ENCODE data around the gene SRSF4.
"Not testable (repeated sequence)": the region's sequence is repeated elsewhere in the genome, so short reads cannot be mapped to it uniquely, and the experiment has no call there.

Gene SRSF4

DNA sequence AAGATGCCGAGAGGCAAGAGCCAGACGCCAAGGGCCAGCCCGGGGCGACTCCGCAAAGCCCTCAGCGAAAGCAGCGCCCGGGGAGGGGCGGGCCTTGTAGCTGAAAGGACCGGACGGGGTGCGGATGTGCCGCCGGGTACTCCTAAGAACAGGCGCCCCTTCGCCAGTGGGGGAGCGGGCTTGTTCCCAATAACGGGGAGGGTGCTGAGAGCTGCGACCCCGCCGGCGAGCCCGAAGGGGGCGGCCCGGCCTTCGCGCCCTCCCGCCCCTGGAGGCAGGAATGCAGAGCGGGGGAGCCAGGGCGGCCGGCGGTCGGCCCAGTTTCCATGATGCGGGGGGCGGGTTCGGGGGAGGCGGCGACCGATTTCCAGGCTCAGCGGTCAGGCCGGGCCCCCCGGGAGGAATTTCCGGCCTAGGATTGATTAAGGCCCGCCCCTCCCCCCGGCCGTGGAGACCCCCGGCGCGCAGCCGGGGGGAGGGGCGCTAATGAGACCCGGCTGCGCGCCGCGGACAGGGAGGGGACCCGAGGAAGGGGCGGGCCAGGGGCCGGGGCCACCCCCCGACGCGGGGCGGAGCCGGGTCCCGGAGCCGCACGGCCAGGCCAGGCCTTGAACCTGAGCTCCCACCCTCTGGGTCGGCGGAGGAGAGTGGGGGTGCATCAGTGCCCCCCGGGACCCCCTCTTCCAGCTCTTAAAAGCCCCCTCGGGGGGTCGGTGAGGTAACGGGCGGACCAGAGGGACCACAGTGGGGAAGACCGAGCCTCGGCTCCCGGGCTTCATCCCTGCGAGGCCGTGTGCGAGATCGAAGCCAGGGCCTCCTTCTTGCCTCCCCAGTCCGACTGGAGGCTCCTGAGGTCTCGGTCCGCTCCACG, 57.1 kb downstream of the SRSF4 start:
- peak; percentile 81 for DNase-seq (ENCODE audit: low read depth)

DNA sequence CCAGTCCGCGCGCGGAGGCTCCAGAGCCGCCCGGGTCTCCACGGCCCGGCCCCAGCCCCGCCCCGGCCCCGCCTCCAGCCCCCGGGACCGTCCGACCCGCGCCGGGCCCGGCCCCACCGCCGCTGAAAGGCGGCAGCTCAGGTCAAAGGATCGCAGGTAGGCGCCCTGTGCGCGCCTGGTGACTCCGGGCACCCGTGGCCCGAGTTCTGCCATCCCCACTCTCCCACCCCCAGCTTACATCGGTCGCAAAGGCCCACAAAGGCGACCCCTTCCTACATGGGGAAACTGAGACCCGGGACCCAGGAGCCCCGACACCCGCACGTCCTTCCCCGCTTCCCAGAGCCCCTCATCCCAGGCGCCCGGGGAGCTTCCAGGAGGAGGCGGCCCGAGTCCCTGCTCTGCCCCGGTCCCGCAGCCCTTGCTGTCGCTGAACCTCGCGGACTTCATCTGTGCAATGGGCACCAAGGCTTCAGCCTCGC, 57.8 kb downstream of the SRSF4 start, which contains the start of gene TMEM200B:
TSS of gene TMEM200B (minus strand) at position 17 of the 479 bp plus-strand sequence. CDS start 2,075 bp downstream, outside the sequence.
- peak; percentile 42 for DNase-seq (ENCODE audit: low read depth)

DNA sequence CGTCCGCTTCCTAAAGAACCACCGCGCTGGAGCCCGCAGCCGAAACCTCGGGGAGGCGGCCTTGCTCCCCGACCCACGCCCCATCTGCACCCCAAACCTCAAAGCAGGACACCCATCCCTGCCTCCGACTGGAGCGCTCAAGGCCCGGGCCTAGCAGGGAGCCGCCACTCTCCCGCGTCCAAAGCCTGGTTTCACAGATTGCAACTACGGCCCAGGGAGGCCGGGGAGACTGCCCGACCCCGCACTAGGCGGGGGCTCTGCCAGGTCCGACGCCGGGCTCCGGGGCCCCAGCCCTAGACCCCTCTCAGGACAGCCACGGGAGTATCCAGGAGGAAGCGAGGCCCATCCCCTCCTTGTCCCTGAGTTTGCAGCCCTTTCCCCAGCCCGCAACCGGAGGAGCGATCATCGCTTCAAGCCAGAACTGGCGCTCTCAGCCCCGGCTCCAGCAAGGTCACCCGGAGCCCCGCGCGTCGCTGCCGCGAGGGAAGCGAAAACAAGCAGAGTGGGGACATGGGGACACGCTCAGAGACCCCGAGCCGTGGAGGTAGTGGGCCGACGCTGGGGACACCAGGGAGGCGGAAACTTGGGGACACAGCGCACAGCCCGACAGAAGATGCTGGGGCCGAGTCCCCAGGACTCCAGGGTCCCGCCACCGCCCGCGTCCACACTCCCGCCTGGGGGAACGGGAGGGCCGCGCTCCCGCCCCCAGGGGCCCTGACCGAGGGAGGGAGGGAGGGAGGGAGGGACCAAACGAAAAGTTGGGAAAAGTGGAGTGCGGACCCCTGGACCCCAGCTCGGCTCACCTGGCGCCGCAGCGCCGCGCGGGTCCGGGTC, 58.4 kb downstream of the SRSF4 start:
- DNase-seq (ENCODE audit: low read depth) = peak; percentile 56

DNA sequence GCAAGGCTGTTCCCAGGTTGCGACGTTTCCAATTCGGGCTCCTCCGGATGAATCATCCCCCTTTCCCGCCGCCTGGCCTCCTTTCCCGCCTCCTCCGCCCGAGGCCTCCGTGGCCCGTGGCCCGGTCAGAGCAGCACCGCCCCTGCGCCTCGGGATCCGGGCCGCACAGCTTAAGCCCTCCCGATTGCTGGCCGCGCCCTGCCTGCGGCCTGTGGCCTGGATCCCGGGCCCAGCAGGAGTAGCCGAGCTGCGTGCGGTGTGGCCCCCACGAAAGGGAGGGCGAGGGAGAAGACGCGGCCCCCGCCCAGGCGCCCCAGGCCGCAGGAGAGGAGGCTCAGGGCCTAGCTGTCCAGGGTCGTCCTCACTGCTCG, 59.0 kb downstream of the SRSF4 start:
- DNase-seq (ENCODE audit: low read depth) = peak; percentile 90

DNA sequence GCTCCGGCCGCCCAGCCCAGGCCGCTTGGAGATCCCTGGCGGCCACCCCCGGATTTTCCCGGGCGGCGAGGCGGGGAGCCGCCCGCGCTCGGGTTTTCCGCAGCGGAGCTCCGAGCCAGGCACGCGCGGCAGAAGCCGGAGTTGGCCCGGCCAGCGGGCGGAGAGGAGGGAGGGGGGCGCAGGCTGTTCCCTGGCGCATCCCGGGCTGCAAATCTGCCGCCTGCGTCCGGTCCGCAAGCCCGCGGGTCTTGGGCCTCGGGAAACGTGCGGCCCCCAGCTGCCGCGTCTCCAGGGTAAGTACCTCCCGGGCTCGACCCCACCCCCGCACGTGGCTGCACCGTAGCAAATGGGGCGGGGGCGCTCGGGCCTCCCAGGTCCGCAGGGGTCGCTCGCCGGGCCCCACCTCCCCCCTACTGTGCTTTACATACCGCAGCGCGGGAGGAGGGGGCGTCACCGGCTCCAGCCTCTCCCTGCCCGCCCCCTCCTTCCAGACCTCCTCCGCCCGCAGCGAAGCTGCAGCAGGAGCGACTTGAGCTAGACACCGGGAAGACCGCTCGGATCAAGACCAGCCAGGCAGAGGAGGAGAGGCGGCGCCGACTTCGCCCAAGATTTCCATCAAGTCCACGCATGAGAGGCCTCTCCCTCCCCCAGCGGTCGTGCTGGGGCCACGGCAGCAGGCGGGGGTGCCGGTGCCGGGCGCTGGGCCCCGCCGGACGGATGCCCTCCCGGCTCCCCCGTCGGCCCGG, 59.6 kb downstream of the SRSF4 start:
- peak; percentile 44 for DNase-seq (ENCODE audit: low read depth)

DNA sequence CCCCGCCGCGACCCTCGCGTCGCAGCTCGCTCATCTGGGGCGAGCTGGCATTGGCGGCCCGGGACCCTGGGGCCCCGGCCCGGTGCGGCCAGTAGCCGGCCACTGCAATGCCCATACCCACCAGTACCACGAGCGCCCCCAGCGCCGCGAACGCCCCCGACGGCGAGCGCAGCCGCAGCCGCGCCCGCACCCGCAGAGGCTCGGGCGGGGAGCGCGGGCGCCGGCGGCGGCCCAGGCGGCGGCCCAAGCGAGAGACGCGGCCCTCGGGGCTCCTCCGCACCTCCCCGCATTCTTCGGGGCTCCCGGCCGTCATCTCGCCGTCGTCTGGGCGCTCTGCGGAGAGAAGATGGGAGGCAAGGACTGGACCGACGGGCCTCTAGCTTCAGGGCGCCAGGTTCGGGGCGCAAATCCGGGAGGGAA, 60.2 kb downstream of the SRSF4 start:
- DNase-seq (ENCODE audit: low read depth) = no peak

DNA sequence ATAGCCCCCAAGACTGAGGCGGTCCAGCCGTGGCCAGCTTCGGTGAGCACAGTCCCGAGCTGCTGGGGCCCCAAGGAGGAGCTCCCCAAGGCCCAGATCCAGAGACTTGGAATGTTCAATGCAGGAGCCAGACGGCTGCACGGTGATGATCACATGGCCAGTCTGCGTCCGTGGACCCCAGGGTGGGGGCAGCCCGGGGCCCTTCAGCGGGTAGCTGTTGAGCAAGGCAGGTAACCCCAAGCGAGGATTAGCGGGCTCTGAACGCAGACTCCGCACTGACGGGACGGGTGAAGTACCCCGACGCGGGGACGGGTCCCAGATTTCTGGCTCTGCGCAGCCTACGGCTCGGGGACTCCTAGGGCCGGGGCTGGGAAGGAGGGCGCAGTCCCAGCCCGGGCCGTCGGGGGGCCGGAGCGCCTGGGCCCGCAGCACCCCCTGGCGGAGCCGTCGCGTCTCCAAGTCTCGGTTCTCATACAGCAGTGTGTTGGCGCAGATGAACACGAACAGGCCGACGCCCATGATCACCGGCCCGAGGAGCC, 60.7 kb downstream of the SRSF4 start:
- no peak for DNase-seq (ENCODE audit: low read depth)

DNA sequence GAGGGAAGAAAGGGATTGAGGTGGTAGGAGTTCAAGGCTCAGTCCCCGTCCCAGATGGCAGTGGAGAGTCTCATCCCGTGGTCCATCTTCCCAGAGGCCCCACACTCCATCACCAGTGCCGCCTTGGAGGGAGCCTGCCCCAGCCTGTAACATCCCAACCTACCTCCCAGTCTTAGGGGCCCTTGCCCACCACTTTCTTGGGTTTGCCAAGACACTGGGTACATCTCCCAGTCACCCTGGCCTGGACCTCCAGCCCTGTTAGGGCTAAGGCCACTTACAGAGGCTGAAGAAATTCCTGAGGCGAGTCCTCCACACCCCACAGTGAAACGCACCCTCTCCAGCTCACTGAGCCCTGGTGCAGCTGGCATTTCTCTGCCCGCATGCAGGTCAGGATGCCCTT, 61.3 kb downstream of the SRSF4 start:
- no peak for DNase-seq (ENCODE audit: low read depth)

DNA sequence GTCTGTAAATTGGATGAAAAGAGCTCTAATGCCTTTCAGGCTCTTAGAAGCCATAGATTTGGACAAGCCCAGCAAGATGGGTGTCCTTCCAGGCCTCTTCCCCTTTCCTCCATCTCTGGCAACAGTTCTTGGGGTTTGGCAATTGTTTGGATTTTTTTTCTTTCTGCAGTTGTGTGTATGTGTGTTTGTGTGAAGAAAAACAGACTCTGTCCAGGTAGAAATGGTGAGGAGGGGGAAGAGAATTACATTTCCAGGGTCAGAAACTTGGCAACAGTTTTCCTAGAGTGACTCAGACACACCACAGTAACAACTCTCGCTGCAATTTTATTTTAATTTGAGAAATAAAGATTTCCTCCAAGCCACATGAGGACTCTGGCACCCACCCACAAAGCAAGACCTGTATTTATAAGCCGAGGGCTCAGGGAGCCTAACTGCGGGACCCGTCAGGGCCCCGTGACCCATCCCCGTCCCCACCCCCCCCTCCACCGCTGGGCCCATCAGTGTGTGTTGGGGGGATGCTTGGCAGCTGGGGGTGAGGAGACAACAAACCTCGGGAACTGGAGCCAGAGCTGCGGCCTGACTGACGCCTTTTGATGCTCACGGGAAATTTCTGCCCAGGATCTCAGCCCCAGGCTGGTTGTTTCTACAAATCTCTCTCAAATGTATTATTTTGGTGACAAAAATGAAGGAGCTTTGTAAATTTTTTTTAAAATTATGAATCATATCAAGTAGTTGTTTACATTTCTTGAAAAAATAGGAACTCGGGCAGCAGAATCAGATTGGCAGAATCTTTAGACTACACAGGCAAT, 62.4 kb downstream of the SRSF4 start:
- no peak for DNase-seq (ENCODE audit: low read depth)

DNA sequence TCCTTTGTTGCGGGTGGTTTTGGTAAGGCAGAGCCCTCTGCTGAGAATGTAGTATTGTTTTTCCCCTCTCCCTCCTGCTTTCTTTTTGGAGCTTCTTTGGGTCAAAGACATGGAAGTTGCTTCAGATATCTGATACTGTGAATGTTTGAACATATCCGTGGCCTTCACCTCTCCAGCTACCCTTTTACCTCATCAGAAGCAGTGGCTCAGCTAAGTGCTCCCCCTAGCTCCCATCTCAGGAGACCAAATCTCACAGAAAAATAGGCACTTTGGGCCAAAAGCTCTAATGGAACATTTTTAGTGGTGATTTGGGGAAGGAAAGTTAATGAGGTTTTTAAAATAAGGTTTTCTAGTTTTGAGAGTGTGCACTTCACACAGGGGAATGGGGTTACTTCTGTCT, 64.3 kb downstream of the SRSF4 start:
- DNase-seq (ENCODE audit: low read depth) = peak; percentile 12

DNA sequence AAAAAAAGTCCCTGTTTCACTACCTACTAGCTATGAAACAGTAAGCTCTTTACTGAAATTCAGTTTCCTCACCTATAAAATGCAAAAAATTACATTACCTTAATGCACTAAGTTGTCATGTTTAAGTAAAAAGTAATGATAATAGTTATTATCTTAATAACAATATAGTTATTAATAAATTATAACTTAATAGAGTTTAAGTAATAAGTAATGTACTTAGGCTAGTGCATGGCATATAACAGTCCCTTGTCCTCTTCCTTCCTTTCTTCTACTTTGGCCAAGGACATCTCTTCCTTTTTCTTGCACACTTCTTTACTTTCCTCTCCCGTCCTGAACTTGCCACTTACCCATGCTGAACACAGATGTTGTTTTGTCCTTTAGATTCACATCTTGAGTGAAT, 67.0 kb downstream of the SRSF4 start:
- no peak for DNase-seq (ENCODE audit: low read depth)

DNA sequence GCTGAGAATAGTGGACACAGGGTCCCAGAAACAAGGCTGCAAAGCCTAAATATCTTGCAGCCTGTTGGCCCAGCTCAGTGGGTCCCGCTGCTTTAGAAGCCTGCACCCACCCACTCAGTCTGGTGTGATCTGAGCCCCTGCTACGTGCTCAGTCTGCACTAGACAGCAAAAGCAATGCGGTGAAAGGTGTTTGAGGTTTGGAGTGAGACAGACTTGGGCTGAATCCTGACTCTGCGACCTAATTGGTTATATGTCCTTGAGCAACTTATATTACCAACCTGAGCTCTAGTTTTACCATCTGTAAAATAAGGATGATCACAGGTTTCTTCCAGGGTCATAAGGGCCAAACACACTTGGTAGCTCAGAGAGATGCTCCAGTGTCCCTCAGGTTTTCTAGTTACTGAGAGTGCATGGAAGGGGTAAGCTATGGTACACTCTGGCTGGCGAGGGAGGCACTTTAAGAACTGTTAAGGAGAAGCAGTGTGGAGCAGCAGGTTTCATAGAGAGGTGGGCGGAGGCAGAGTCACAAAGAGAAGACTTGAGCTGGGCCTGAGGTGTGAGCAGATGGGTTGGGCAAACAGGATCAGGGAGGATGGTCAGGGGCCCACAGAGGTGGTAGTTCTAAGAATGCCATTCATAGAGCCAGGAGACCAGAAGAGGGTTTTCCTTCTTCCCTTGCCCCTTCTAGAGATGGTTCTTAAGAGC, 68.1 kb downstream of the SRSF4 start:
- DNase-seq (ENCODE audit: low read depth) = no peak

DNA sequence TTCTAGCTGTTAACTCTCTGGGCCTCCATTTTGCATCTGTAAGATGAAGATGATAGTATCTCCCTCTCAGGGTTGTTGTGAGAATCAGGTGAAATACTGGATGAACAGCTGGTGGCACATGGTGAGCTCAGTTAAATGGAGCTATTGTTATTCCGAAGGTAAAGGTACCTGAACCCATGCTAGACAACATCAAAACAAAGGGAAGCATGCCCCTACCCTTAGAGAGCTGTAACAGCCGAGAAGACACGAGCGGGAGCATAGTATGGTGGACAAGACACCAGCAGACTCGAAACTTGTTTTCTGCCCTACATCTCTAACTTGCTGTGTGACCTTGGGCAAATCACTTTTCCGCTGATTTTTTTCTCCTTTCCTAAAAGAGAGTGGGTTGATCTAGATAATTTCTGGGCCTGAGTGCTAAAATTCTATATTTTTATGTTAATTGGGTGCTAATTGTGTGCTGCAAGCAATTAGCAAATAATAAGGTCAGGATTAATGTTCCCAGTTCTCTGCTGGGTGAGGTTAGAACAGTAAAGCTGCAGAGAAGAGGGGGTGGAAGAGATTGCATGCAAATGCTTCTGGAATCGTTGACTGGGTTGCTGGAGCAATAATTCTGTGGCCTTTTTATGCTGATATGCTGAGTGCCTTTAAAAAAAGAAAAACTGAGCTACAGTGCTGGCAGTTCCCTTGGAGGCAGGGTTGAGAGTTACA, 68.8 kb downstream of the SRSF4 start:
- DNase-seq (ENCODE audit: low read depth) = no peak

DNA sequence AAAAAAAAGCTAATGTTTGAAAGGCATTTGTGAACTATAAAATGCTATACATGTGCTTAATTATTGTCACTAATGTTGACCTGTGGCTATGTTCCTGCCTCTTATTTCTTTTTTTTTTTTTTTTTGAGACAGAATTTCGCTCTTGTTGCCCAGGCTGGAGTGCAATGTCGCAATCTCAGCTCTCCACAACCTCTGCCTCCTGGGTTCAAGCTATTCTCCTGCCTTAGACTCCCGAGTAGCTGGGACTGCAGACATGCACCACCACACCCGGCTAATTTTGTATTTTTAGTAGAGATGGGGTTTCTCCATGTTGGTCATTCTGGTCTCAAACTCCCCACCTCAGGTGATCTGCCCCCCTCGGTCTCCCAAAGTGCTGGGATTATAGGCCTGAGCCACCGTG, 73.7 kb downstream of the SRSF4 start:
- not testable (repeated sequence) for DNase-seq (ENCODE audit: low read depth)

DNA sequence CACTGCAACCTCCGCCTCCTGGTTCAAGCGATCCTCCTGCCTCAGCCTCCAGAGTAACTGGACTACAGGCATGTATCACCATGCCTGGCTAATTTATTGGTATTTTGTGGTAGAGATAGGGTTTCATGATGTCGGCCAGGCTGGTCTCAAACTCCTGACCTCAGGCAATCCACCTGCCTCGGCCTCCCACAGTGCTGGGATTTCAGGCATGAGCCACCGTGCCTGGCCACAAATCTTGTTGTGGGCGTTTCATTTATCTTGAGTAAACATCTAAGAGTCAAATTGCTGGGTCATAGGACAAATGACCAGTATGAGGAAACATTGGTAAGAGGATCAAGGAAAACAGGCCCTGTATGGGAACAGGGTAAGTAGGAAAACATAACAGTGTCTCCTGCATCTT, 75.9 kb downstream of the SRSF4 start:
- peak; percentile 12 for DNase-seq (ENCODE audit: low read depth)

DNA sequence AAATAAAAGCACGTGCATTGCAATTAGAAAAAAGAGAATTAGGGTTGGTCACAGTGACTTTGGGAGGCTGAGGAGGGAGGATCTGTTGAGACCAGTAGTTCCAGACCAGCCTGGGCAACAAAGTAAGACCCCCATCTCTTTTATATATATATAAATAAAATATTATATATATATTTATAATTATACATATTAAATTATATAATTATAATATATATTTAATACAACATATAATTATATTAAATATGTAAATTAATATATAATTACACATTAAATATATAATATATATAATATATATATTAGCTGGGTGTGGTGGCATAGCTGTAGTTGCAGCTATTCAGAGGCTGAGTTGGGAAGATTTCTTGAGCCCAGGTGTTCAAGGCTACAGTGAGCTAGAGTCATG, 81.2 kb downstream of the SRSF4 start:
- no peak for DNase-seq (ENCODE audit: low read depth)

DNA sequence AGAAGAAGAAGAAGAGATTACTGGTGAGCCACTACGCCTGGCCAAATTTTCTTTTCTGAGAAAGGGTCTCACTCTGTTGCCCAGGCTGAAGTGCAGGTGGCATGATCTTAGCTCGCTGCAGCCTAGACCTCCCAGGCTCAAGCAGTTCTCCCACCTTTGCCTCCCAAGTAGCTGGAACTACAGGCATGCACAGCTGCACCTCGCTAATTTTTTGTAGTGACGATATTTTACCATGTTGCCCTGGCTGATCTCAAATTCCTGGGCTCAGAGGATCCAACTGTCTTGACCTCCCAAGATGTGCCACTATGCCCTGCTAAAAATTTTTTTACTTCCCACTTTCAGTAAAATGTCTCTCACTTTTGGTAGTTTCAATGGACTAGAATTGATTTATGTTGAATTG, 82.4 kb downstream of the SRSF4 start:
- DNase-seq (ENCODE audit: low read depth) = no peak
